Measurements from ENCODE around the gene EPHA10.
"Not testable (repeated sequence)": the region's sequence is repeated elsewhere in the genome, so short reads cannot be mapped to it uniquely, and the experiment has no call there.

The EPHA10 gene

DNA sequence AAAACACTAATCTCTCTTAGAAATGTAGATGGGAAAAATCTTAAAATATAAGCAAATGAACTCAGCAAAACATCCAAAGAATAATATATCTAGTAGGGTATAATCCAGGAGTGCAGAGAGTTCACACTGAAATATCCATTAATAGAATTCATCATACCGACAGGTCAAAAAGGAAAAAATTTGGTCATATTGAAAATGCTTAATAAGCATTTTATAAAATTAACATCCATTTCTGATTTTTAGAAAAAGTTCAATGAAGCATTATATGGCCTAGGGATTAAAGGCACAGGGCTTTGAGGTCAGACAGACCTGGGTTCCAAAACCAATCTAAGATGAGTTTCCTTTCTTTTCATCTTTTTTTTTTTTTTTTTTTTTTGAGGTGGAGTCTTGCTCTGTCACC, 16.4 kb downstream of the EPHA10 start:
- TF ChIP-seq, protein P1, sequence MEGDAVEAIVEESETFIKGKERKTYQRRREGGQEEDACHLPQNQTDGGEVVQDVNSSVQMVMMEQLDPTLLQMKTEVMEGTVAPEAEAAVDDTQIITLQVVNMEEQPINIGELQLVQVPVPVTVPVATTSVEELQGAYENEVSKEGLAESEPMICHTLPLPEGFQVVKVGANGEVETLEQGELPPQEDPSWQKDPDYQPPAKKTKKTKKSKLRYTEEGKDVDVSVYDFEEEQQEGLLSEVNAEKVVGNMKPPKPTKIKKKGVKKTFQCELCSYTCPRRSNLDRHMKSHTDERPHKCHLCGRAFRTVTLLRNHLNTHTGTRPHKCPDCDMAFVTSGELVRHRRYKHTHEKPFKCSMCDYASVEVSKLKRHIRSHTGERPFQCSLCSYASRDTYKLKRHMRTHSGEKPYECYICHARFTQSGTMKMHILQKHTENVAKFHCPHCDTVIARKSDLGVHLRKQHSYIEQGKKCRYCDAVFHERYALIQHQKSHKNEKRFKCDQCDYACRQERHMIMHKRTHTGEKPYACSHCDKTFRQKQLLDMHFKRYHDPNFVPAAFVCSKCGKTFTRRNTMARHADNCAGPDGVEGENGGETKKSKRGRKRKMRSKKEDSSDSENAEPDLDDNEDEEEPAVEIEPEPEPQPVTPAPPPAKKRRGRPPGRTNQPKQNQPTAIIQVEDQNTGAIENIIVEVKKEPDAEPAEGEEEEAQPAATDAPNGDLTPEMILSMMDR (IDR thresholded peaks at IDR 0.05; ENCODE audit: borderline replicate concordance, insufficient read depth, low read depth, low read length): no peak
- no peak overlapping the region for H3K4me3 ChIP-seq (ENCODE audit: low read depth, low read length)

DNA sequence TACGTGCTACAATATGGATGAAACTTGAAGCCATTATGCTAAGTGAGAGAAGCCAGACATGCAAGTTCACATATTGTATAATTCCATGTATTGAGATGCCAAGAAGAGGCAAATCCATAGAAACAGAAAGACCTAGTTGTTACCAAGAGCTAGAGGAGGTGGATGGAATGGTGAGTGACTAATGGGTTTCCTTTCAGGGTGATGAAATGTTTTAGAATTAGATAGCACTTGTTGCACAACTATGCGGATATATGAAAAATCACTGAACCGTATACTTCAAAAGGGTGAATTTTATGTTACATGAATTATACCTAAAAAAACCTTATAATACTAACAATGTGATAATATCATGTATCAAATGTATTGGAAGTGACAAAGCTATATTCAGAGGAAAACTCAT, 18.1 kb downstream of the EPHA10 start:
- TF ChIP-seq, protein P1 (IDR thresholded peaks at IDR 0.05; ENCODE audit: borderline replicate concordance, insufficient read depth, low read depth, low read length): no peak
- H3K4me3 ChIP-seq (ENCODE audit: low read depth, low read length): no peak overlapping the region

DNA sequence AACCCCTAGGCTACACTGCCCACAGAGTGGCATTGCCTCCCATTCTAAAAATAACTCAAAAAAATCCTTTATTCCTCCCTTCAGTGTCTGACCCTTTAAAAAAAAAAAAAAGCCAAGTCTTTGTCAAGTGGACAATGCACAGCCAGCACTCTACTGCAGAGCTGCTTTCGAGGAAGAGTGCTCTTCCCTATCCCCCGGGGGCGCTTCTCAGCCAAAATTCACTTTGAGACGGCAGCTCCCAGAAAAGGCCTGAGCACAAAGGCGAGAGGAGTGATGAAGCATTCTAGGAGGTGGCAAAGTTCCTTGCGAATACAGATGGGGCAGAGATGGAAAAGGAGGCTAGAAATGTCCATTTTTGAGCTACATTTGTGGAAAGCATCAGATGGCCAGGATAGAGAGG, 23.3 kb downstream of the EPHA10 start:
- TF ChIP-seq, protein P1 (IDR thresholded peaks at IDR 0.05; ENCODE audit: borderline replicate concordance, insufficient read depth, low read depth, low read length): no peak
- H3K4me3 ChIP-seq (ENCODE audit: low read depth, low read length): no peak overlapping the region

DNA sequence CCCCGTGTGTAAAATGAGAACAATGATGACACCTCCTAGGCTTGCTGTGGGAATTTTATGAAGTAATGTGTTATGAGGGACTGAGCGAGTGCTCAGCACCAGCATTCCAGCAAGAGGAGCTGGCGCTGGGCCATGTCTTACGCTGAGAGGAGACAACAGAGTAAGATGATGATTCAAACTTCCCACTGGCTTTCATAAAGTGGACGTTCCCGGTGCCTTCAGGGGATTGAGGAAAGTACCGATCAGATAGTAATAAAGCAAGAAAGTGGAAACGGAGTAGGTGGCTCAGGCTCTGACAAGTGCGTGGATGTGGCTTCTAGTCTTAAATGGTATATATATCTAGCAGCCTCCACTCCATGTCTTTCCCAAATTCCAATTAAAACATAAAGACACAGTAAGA, 23.8 kb downstream of the EPHA10 start:
- no peak overlapping the region for H3K4me3 ChIP-seq (ENCODE audit: low read depth, low read length)
- TF ChIP-seq, protein P1 (IDR thresholded peaks at IDR 0.05; ENCODE audit: borderline replicate concordance, insufficient read depth, low read depth, low read length): no peak

DNA sequence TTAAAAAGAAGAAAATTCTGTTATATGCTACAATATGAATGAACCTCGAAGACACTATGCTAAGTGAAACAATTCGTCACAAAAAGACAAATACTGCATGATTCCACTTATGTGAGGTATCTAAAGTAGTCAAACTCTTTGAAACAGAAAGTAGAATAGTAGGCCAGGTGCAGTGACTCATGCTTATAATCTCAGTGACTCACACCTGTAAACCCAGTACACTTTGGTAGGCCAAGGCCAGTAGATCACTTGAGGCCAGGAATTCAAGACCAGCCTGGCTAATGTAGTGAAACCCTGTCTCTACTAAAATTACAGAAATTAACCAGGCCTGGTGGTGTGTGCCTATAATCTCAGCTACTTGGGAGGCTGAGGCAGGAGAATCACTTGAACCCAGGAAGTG, 25.7 kb downstream of the EPHA10 start:
- TF ChIP-seq, protein P1 (IDR thresholded peaks at IDR 0.05; ENCODE audit: borderline replicate concordance, insufficient read depth, low read depth, low read length): no peak
- H3K4me3 ChIP-seq (ENCODE audit: low read depth, low read length): no peak overlapping the region

DNA sequence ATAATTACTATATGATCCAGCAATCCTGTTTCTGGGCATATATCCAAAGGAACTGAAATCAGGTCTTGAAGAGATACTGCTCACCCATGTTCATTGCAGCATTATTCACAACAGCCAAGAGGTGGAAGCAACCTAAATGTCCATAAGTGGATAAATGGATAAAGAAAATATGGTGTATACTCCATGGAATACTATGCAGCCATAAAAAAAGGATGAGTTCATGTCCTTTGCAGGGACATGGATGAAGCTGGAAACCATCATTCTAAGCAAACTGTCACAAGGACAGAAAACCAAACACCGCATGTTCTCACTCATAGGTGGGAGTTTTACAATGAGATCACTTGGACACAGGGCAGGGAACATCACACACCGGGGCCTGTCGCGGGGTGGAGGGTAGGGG, 26.3 kb downstream of the EPHA10 start:
- H3K4me3 ChIP-seq (ENCODE audit: low read depth, low read length): not testable (repeated sequence)

DNA sequence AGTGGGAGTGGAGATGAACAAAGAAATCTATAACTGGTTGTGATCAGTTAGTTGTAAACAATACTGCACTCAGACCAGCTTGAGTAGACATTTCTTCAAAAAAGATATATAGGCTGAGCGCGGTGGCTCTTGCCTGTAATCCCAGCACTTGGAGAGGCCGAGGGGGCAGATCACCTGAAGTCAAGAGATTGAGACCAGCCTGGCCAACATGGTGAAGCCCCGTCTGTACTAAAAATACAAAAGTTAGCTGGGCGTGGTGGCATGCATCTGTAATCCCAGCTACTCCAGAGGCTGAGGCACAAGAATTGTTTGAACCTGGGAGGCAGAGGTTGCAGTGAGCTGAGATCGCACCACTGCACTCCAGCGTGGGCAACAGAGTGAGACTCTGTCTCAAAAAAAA, 26.9 kb downstream of the EPHA10 start:
- H3K4me3 ChIP-seq (ENCODE audit: low read depth, low read length): not testable (repeated sequence)

DNA sequence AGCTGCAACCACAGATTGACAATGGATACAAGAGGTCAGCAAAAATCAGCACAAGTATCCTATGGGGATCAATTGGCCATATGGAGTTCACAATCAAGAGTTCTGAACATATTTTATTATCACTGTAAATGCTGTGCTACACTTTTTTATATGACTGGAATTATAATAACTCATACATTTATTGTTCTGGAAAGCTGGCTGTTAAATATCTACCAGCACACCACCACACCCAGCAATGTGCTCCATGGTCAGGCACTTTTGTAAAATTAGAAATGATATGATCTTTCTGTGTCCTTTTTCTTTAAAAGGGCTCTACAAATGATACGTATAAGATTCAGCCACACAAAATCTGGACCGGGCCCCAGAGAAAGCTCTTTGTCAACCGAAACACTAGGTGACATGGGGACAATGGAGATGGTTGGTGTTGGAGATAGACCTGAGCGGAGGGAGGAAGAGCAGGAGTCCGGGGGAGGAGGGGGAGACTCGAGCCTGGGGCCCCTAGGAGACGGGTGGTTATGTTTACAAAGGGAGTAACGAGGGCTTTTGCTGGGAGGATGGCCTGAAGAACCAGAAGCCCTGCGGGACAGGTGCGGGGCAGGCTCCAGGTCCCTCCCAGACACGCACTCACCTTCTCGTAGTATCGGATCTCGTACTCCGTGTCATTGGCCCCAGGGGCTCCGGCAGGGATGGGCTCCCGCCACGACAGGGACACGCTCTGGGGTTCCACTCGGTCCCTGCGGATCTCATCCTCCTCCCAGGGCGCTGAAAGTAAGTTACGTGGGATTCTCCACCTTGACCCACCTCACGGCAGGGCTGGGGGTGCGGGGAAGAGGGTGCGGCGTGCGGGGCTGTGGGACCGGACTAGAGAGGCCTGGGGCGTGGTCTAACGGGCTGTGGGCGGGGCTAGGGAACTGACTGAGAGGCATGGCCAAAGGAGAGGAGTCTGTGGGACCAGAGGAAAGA, 30.0 kb downstream of the EPHA10 start:
- no peak overlapping the region for H3K4me3 ChIP-seq (ENCODE audit: low read depth, low read length)
- TF ChIP-seq, protein P1 (IDR thresholded peaks at IDR 0.05; ENCODE audit: borderline replicate concordance, insufficient read depth, low read depth, low read length): no peak

Data from GM12875 (cell line).